HEK293T (cell line): Measurements from ENCODE around the gene IRX3.

Source experiments
- CTCF ChIA-PET: fragments of 350-600 bp; formaldehyde crosslinking; extraction: SDS; loops from one replicate; lab custom pipeline; 2021; ENCODE audit warnings: antibody characterized with exemption, inconsistent platforms; lab: Yijun Ruan, JAX
- POLR2A ChIA-PET: fragments of 350-600 bp; formaldehyde crosslinking; extraction: SDS; loops from one replicate; lab custom pipeline; 2020; ENCODE audit warnings: antibody characterized with exemption, inconsistent platforms; lab: Yijun Ruan, JAX
- DNase-seq: peaks from one replicate; pipeline ENCODE4 v3.0.0; 2012; ENCODE audit warnings: mixed read lengths; ENCODE audit errors: extremely low spot score
- ARNT ChIP-seq: fragments of 450-650 bp; IDR thresholded peaks from 2 replicates; pipeline ENCODE4 v1.6.1; 2017; ENCODE audit warnings: mild to moderate bottlenecking
- BHLHE40 ChIP-seq: fragments of 450-650 bp; IDR thresholded peaks from 2 replicates; pipeline ENCODE4 v1.6.1; 2016; ENCODE audit warnings: mild to moderate bottlenecking, moderate library complexity, borderline replicate concordance
- CTBP1 ChIP-seq: fragments of 450-650 bp; IDR thresholded peaks from 2 replicates; pipeline ENCODE4 v1.6.1; 2016; ENCODE audit warnings: borderline replicate concordance
- ELF4 ChIP-seq: fragments of 450-650 bp; IDR thresholded peaks from 2 replicates; pipeline ENCODE4 v1.6.1; 2017; ENCODE audit warnings: antibody characterized with exemption
- FOXA1 ChIP-seq: fragments of 450-650 bp; IDR thresholded peaks from 2 replicates; pipeline ENCODE4 v1.6.1; 2016; ENCODE audit warnings: mild to moderate bottlenecking
- FOXM1 ChIP-seq: fragments of 450-650 bp; IDR thresholded peaks from 2 replicates; pipeline ENCODE4 v1.6.1; 2017; ENCODE audit warnings: mild to moderate bottlenecking, borderline replicate concordance
- HDGF ChIP-seq: fragments of 450-650 bp; IDR thresholded peaks from 2 replicates; pipeline ENCODE4 v1.6.1; 2017; ENCODE audit warnings: antibody characterized with exemption, borderline replicate concordance
- L3MBTL2 ChIP-seq: fragments of 450-650 bp; conservative IDR thresholded peaks from 2 replicates; pipeline ENCODE4 v1.6.1; 2016; ENCODE audit warnings: mild to moderate bottlenecking
- LEF1 ChIP-seq: fragments of 450-650 bp; IDR thresholded peaks from 2 replicates; pipeline ENCODE4 v1.6.1; 2017; ENCODE audit warnings: mild to moderate bottlenecking, borderline replicate concordance
- NFRKB ChIP-seq: fragments of 450-650 bp; IDR thresholded peaks from 2 replicates; pipeline ENCODE4 v1.6.1; 2016; ENCODE audit warnings: mild to moderate bottlenecking, moderate library complexity
- SP1 ChIP-seq: fragments of 450-650 bp; IDR thresholded peaks from 2 replicates; pipeline ENCODE4 v1.6.1; 2017
- SUZ12 ChIP-seq: fragments of 450-650 bp; IDR thresholded peaks from 2 replicates; pipeline ENCODE4 v1.6.1; 2016; ENCODE audit warnings: mild to moderate bottlenecking
- TARDBP ChIP-seq: fragments of 450-650 bp; IDR thresholded peaks from 2 replicates; pipeline ENCODE4 v1.6.1; 2016
- ZNF384 ChIP-seq: fragments of 450-650 bp; IDR thresholded peaks from 2 replicates; pipeline ENCODE4 v1.6.1; 2016
- TF ChIP-seq, protein P1 (sequence below): fragments of 450-650 bp; IDR thresholded peaks from 2 replicates; pipeline ENCODE4 v1.6.1; 2016

IRX3 gene

DNA sequence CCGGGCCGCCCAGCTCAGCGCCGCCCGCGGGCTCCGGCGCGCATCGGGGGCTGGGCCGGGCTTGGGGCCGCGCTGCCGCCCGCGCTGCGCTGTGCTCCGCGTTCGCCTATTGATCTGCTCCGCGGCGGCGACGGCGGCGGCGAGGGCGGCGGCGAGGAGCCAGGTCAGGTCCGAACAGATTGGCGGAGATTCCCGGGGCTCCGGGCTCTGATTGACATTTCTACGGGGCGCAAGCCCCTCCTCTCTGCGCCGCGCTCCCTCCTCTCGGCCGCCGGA lies 559 bp downstream of the IRX3 start:
- CTCF ChIA-PET: interaction anchor here (1.0 kb wide), 1 partner anchor 166 kb away, joined by 3 read pairs; no protein-coding TSS in a partner anchor
- TF ChIP-seq FOXA1: no peak
- no peak for TF ChIP-seq SUZ12
- no peak for TF ChIP-seq L3MBTL2
- TF ChIP-seq CTBP1: no peak
- no peak for TF ChIP-seq ARNT
- TF ChIP-seq ELF4: no peak
- TF ChIP-seq, protein P1, sequence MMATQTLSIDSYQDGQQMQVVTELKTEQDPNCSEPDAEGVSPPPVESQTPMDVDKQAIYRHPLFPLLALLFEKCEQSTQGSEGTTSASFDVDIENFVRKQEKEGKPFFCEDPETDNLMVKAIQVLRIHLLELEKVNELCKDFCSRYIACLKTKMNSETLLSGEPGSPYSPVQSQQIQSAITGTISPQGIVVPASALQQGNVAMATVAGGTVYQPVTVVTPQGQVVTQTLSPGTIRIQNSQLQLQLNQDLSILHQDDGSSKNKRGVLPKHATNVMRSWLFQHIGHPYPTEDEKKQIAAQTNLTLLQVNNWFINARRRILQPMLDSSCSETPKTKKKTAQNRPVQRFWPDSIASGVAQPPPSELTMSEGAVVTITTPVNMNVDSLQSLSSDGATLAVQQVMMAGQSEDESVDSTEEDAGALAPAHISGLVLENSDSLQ: peak; percentile 89
- no peak for TF ChIP-seq SP1
- DNase-seq: peak; percentile 81
- POLR2A ChIA-PET: interaction anchor here (0.8 to 1.4 kb wide), 6 partner anchors 9 to 638 kb away, joined by 3 to 4 read pairs (median 3); no protein-coding TSS in a partner anchor

DNA sequence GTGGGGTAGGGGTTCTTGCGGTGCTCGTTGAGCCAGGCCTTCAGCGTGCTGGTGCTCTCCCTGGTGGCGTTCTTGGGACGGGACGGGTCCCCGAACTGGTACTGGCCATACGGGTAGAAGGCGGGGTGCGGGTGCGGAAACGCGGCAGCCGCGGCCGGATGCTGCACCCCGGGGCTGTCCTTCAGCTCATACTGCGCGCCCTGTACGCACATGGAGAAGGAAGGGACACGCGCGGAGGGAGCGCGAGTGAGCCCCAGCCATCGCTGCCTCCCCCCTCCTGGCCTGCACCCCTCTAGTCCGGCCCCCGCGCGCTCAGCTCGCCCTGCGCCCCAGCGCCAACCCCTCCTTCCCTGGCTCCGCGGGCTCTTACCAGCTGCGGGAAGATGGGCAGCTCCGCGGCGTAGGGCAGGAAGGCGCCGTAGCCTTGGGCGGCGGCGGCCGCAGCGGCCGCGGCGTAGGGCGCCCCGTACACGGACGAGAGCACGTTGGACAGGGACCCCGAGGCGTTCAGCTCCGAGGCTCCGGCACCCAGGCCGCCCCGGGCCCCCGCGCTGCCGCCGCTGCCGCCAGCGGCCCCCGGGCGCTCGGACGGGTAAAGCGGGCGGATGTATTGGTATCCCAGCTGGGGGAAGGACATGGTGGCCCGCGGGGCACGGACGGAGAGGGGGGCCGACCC lies 1.0 kb downstream of the IRX3 start:
- ChIA-PET CTCF (interaction anchor here (0.9 to 1.0 kb wide), 2 partner anchors 166 to 747 kb away, joined by 3 read pairs; no protein-coding TSS in a partner anchor), POLR2A (interaction anchor here (0.5 to 1.4 kb wide), 5 partner anchors 8 to 638 kb away, joined by 3 to 4 read pairs (median 3); no protein-coding TSS in a partner anchor)
- peak; percentile 20 for DNase-seq
- TF ChIP-seq FOXA1: no peak
- no peak for TF ChIP-seq SP1
- TF ChIP-seq ARNT: no peak
- no peak for TF ChIP-seq ELF4
- TF ChIP-seq TARDBP: no peak
- no peak for TF ChIP-seq LEF1
- no peak for TF ChIP-seq BHLHE40
- TF ChIP-seq HDGF: no peak
- no peak for TF ChIP-seq L3MBTL2

DNA sequence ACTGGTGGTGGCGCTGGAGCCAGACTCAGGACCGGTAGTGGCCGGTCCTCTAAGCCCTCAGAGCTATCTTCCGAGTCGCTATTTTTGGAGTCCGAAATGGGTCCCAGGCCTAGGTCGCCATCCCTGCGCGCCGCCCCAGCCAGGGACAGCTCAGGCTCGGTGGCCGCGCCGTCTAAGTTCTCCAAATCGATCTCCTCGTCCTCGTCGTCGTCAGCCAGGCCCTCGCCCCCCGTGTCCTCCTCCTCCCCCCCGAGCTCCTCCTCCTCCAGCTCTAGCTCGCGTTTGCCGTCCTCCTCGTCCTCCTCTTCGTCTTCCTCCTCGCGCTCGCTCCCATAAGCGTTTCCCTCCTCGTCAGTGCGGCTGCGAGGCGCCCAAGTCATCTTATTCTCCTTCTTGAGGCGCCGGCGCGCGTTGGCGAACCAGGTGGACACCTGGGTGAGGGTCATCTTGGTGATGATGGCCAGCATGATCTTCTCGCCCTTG lies 1.6 kb downstream of the IRX3 start:
- ChIA-PET POLR2A (interaction anchor here (0.5 to 1.1 kb wide), 2 partner anchors 9 to 10 kb away, joined by 3 to 4 read pairs; no protein-coding TSS in a partner anchor), CTCF (interaction anchor here (0.9 to 1.0 kb wide), 2 partner anchors 167 to 748 kb away, joined by 3 read pairs; no protein-coding TSS in a partner anchor)
- no peak for TF ChIP-seq CTBP1
- TF ChIP-seq NFRKB: no peak
- TF ChIP-seq, protein P1: no peak
- no peak for TF ChIP-seq HDGF
- no peak for TF ChIP-seq SP1
- no peak for TF ChIP-seq SUZ12
- TF ChIP-seq L3MBTL2: no peak
- no peak for TF ChIP-seq FOXM1
- TF ChIP-seq ZNF384: no peak
- TF ChIP-seq ARNT: no peak
- no peak for TF ChIP-seq ELF4
- no peak for TF ChIP-seq LEF1
- DNase-seq: no peak

DNA sequence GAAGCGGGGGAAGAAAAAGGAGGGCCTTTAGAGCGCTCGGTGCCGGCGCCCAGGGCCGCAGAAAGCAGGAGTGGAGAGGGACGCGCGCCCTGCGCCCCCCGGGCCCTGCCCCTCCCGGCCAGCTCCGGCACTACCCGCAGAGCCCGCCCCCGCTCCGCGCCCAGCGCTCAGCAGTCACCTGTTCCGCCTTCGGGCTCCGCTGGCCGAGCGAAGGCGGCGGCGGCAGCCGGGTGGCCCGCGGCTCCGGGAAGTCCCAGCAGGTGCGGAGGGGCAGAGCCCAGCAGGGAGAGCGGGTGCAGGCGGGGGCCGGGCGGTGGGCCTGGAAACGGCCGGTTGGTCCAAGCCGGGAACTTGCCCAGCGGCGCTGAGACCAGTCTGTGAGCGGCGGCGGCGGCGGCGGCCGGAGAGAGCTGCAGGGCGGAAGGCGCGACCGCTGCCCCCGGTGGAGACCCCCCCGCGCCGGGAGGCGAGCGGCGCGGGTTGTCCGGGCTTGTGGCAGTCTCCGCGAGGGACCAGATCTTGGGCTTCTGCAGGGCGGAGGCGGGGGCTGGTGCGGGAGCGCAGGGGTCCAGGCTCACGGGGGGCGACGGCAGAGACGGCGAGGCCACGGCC lies 2.2 kb downstream of the IRX3 start:
- no peak for DNase-seq
- TF ChIP-seq, protein P1: no peak
- CTCF ChIA-PET: interaction anchor here (0.9 kb wide), 1 partner anchor 748 kb away, joined by 3 read pairs; no protein-coding TSS in a partner anchor
- POLR2A ChIA-PET: no interaction called here

DNA sequence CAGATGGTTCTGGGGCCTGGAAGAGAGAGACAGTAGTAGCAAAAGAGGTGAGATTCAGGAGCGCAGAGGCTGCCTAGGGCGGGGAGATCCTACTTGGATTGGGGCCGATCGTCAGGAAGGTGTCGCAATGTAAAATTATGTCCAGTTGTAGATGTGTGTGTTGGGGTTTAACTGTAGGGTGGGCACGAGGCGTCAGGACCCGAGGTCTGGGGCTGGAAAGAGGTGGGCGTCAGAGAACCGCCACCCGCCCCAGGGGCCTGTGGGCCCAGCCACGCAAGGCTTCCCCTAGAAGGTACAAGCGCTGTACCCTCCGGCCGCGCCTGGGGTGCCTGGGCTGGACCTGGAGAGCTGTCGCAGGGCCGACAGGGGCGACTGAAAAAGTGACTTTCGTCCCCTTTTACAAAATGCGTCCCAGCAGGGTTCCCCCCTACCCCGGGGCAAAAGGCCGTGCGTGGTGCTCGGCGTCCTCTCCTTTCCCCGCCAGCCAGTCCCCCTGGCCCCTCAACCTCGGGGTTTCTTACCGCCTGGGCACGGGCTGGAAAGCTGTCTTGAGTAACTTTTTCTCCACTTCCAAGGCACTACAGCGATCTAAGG lies 2.8 kb downstream of the IRX3 start:
- no peak for DNase-seq
- CTCF ChIA-PET: no interaction called here
- TF ChIP-seq ZNF384 (no peak), BHLHE40 (no peak), L3MBTL2 (no peak), HDGF (no peak)
- TF ChIP-seq, protein P1: no peak
- POLR2A ChIA-PET: no interaction called here
